ENCODE data around the gene CLCN4.

The CLCN4 gene

GRCh38 chrX:10216208-10216607, 59.4 kb downstream of the CLCN4 start:
- Mint-ChIP-seq H3K36me3 (ENCODE audit: low read depth) (no peaks in the 10 kb centered on the region), H3K9me3 (no peaks in the 10 kb centered on the region), H3K4me1 (ENCODE audit: low read depth) (no peaks in the 10 kb centered on the region), H3K27ac (no peak overlapping the region), H3K4me3 (no peak overlapping the region), H3K27me3 (no peaks in the 10 kb centered on the region)

GRCh38 chrX:10217198-10217597, 60.4 kb downstream of the CLCN4 start:
- no peaks in the 10 kb centered on the region for H3K4me1 Mint-ChIP-seq (ENCODE audit: low read depth)
- H3K27ac Mint-ChIP-seq, result no peak overlapping the region
- H3K4me3 Mint-ChIP-seq, result no peak overlapping the region
- H3K36me3 Mint-ChIP-seq (ENCODE audit: low read depth), result no peaks in the 10 kb centered on the region
- H3K27me3 Mint-ChIP-seq, result no peaks in the 10 kb centered on the region
- no peaks in the 10 kb centered on the region for H3K9me3 Mint-ChIP-seq

GRCh38 chrX:10221651-10222050, 64.9 kb downstream of the CLCN4 start:
- no peaks in the 10 kb centered on the region for H3K9me3 Mint-ChIP-seq
- no peaks in the 10 kb centered on the region for H3K36me3 Mint-ChIP-seq (ENCODE audit: low read depth)
- no peak overlapping the region for H3K27ac Mint-ChIP-seq
- H3K4me3 Mint-ChIP-seq, result no peak overlapping the region
- H3K4me1 Mint-ChIP-seq (ENCODE audit: low read depth), result no peaks in the 10 kb centered on the region
- no peaks in the 10 kb centered on the region for H3K27me3 Mint-ChIP-seq

GRCh38 chrX:10223276-10223675, 66.5 kb downstream of the CLCN4 start:
- no peak overlapping the region for H3K4me3 Mint-ChIP-seq

GRCh38 chrX:10223781-10224180, 67.0 kb downstream of the CLCN4 start:
- no peak overlapping the region for H3K27ac Mint-ChIP-seq
- H3K4me3 Mint-ChIP-seq, result no peak overlapping the region
- no peaks in the 10 kb centered on the region for H3K36me3 Mint-ChIP-seq (ENCODE audit: low read depth)
- no peaks in the 10 kb centered on the region for H3K27me3 Mint-ChIP-seq
- no peaks in the 10 kb centered on the region for H3K4me1 Mint-ChIP-seq (ENCODE audit: low read depth)
- H3K9me3 Mint-ChIP-seq, result no peaks in the 10 kb centered on the region

More at GRCh38 chrX:10223276-10223675, 66.5 kb downstream of the CLCN4 start:
- no peaks in the 10 kb centered on the region for H3K4me1 Mint-ChIP-seq (ENCODE audit: low read depth)
- H3K36me3 Mint-ChIP-seq (ENCODE audit: low read depth), result no peaks in the 10 kb centered on the region
- no peaks in the 10 kb centered on the region for H3K27me3 Mint-ChIP-seq
- no peaks in the 10 kb centered on the region for H3K9me3 Mint-ChIP-seq
- H3K27ac Mint-ChIP-seq, result no peak overlapping the region

GRCh38 chrX:10230222-10230621, 73.4 kb downstream of the CLCN4 start:
- H3K27me3 Mint-ChIP-seq, result no peaks in the 10 kb centered on the region
- H3K9me3 Mint-ChIP-seq, result no peaks in the 10 kb centered on the region
- no peaks in the 10 kb centered on the region for H3K4me1 Mint-ChIP-seq (ENCODE audit: low read depth)
- H3K36me3 Mint-ChIP-seq (ENCODE audit: low read depth), result no peaks in the 10 kb centered on the region
- H3K4me3 Mint-ChIP-seq, result no peak overlapping the region
- no peak overlapping the region for H3K27ac Mint-ChIP-seq

- Mint-ChIP-seq H3K4me1 (ENCODE audit: low read depth) (no peaks in the 10 kb centered on the region), H3K36me3 (ENCODE audit: low read depth) (no peaks in the 10 kb centered on the region), H3K9me3 (no peaks in the 10 kb centered on the region), H3K4me3 (no peak overlapping the region), H3K27me3 (no peaks in the 10 kb centered on the region), H3K27ac (no peak overlapping the region)
These were observed 74.7 kb downstream of the CLCN4 start for GRCh38 chrX:10231461-10231860.

- Mint-ChIP-seq H3K27me3 (no peaks in the 10 kb centered on the region), H3K36me3 (ENCODE audit: low read depth) (no peaks in the 10 kb centered on the region), H3K27ac (no peak overlapping the region), H3K4me3 (no peak overlapping the region), H3K4me1 (ENCODE audit: low read depth) (no peaks in the 10 kb centered on the region), H3K9me3 (no peaks in the 10 kb centered on the region)
These were observed 76.4 kb downstream of the CLCN4 start for GRCh38 chrX:10233173-10233572.

- no peak overlapping the region for H3K27ac Mint-ChIP-seq
- no peaks in the 10 kb centered on the region for H3K36me3 Mint-ChIP-seq (ENCODE audit: low read depth)
- no peaks in the 10 kb centered on the region for H3K9me3 Mint-ChIP-seq
- H3K4me3 Mint-ChIP-seq, result no peak overlapping the region
- H3K27me3 Mint-ChIP-seq, result no peaks in the 10 kb centered on the region
- H3K4me1 Mint-ChIP-seq (ENCODE audit: low read depth), result no peaks in the 10 kb centered on the region
These were observed 76.9 kb downstream of the CLCN4 start for GRCh38 chrX:10233696-10234095.

GRCh38 chrX:10235851-10236250, 79.1 kb downstream of the CLCN4 start:
- H3K9me3 Mint-ChIP-seq, result no peaks in the 10 kb centered on the region
- no peaks in the 10 kb centered on the region for H3K36me3 Mint-ChIP-seq (ENCODE audit: low read depth)
- H3K4me3 Mint-ChIP-seq, result no peak overlapping the region
- H3K27me3 Mint-ChIP-seq, result no peaks in the 10 kb centered on the region
- no peak overlapping the region for H3K27ac Mint-ChIP-seq
- H3K4me1 Mint-ChIP-seq (ENCODE audit: low read depth), result no peaks in the 10 kb centered on the region

- Mint-ChIP-seq H3K4me3 (no peak overlapping the region), H3K36me3 (ENCODE audit: low read depth) (no peaks in the 10 kb centered on the region), H3K27me3 (no peaks in the 10 kb centered on the region), H3K27ac (no peak overlapping the region), H3K9me3 (no peaks in the 10 kb centered on the region), H3K4me1 (ENCODE audit: low read depth) (no peaks in the 10 kb centered on the region)
These were observed 80.5 kb downstream of the CLCN4 start for GRCh38 chrX:10237241-10237640.

- Mint-ChIP-seq H3K27ac (no peak overlapping the region), H3K36me3 (ENCODE audit: low read depth) (no peaks in the 10 kb centered on the region), H3K4me3 (no peak overlapping the region), H3K4me1 (ENCODE audit: low read depth) (no peaks in the 10 kb centered on the region), H3K27me3 (no peaks in the 10 kb centered on the region), H3K9me3 (no peaks in the 10 kb centered on the region)
These were observed 82.9 kb downstream of the CLCN4 start for GRCh38 chrX:10239611-10240064.

- Mint-ChIP-seq H3K4me3 (no peak overlapping the region), H3K9me3 (no peaks in the 10 kb centered on the region), H3K27me3 (no peaks in the 10 kb centered on the region), H3K36me3 (ENCODE audit: low read depth) (no peaks in the 10 kb centered on the region), H3K27ac (no peak overlapping the region), H3K4me1 (ENCODE audit: low read depth) (no peaks in the 10 kb centered on the region)
These were observed 84.1 kb downstream of the CLCN4 start for GRCh38 chrX:10240918-10241317.

GRCh38 chrX:10242026-10242425, 85.3 kb downstream of the CLCN4 start:
- Mint-ChIP-seq H3K4me1 (ENCODE audit: low read depth) (no peaks in the 10 kb centered on the region), H3K4me3 (no peak overlapping the region), H3K9me3 (no peaks in the 10 kb centered on the region), H3K27ac (no peak overlapping the region), H3K36me3 (ENCODE audit: low read depth) (no peaks in the 10 kb centered on the region), H3K27me3 (no peaks in the 10 kb centered on the region)

- Mint-ChIP-seq H3K27ac (no peak overlapping the region), H3K36me3 (ENCODE audit: low read depth) (no peaks in the 10 kb centered on the region), H3K9me3 (no peaks in the 10 kb centered on the region), H3K4me1 (ENCODE audit: low read depth) (no peaks in the 10 kb centered on the region), H3K4me3 (no peak overlapping the region), H3K27me3 (no peaks in the 10 kb centered on the region)
These were observed 86.3 kb downstream of the CLCN4 start for GRCh38 chrX:10243106-10243505.

GRCh38 chrX:10244915-10245622, 88.3 kb downstream of the CLCN4 start:
- no peaks in the 10 kb centered on the region for H3K9me3 Mint-ChIP-seq
- H3K36me3 Mint-ChIP-seq (ENCODE audit: low read depth), result no peaks in the 10 kb centered on the region
- no peak overlapping the region for H3K4me3 Mint-ChIP-seq
- H3K27ac Mint-ChIP-seq, result no peak overlapping the region
- no peaks in the 10 kb centered on the region for H3K4me1 Mint-ChIP-seq (ENCODE audit: low read depth)
- no peaks in the 10 kb centered on the region for H3K27me3 Mint-ChIP-seq

Measured in stimulated activated naive CD8-positive, alpha-beta T cell treated with anti-CD3 and anti-CD28 coated beads, Interleukin-15, Interleukin-2, amounts not matched to agents 100 ng/mL and 50 ng/mL, for 24 hours (primary cell).